Measurements from ENCODE around the gene OSBPL5.
A peak's percentile ranks its signal among the peaks of the same experiment; 100 is the strongest.

OSBPL5 gene

GRCh38 chr11:3104961-3105790 lies 59.9 kb downstream of the OSBPL5 start:
- no peak for DNase-seq (ENCODE audit: low read depth in 2 of 3, low spot score in 1 of 3)

GRCh38 chr11:3104051-3104714 lies 60.9 kb downstream of the OSBPL5 start:
- no peak for DNase-seq (ENCODE audit: low read depth in 2 of 3, low spot score in 1 of 3)

- no peak for DNase-seq (ENCODE audit: low read depth in 2 of 3, low spot score in 1 of 3)
Measured at GRCh38 chr11:3103076-3103475, 62.0 kb downstream of the OSBPL5 start.

GRCh38 chr11:3102641-3102921 lies 62.5 kb downstream of the OSBPL5 start:
- DNase-seq (ENCODE audit: low read depth in 2 of 3, low spot score in 1 of 3): no peak

GRCh38 chr11:3101921-3102640 lies 63.0 kb downstream of the OSBPL5 start:
- no peak for DNase-seq (ENCODE audit: low read depth in 2 of 3, low spot score in 1 of 3)

- no peak for DNase-seq (ENCODE audit: low read depth in 2 of 3, low spot score in 1 of 3)
Measured at GRCh38 chr11:3099178-3099577, 65.9 kb downstream of the OSBPL5 start.

- no peak for DNase-seq (ENCODE audit: low read depth in 2 of 3, low spot score in 1 of 3)
Measured at GRCh38 chr11:3096909-3097530, 68.1 kb downstream of the OSBPL5 start.

- DNase-seq (ENCODE audit: low read depth in 2 of 3, low spot score in 1 of 3): no peak
Measured at GRCh38 chr11:3095712-3096361, 69.3 kb downstream of the OSBPL5 start.

GRCh38 chr11:3094223-3094824 lies 70.8 kb downstream of the OSBPL5 start:
- no peak for DNase-seq (ENCODE audit: low read depth in 2 of 3, low spot score in 1 of 3)

GRCh38 chr11:3093281-3094191 lies 71.6 kb downstream of the OSBPL5 start:
- no peak for DNase-seq (ENCODE audit: low read depth in 2 of 3, low spot score in 1 of 3)

- DNase-seq (ENCODE audit: low read depth in 2 of 3, low spot score in 1 of 3): no peak
Measured at GRCh38 chr11:3092603-3093141, 72.4 kb downstream of the OSBPL5 start.

GRCh38 chr11:3091846-3092602 lies 73.1 kb downstream of the OSBPL5 start:
- peak; percentile 28 to 61 (median 55) for DNase-seq (ENCODE audit: low read depth in 2 of 3, low spot score in 1 of 3)

GRCh38 chr11:3091081-3091845 lies 73.8 kb downstream of the OSBPL5 start:
- no peak for DNase-seq (ENCODE audit: low read depth in 2 of 3, low spot score in 1 of 3)

- DNase-seq (ENCODE audit: low read depth in 2 of 3, low spot score in 1 of 3): no peak
Measured at GRCh38 chr11:3090096-3090901, 74.8 kb downstream of the OSBPL5 start.

GRCh38 chr11:3089236-3090061 lies 75.7 kb downstream of the OSBPL5 start:
- no peak for DNase-seq (ENCODE audit: low read depth in 2 of 3, low spot score in 1 of 3)

- no peak for DNase-seq (ENCODE audit: low read depth in 2 of 3, low spot score in 1 of 3)
Measured at GRCh38 chr11:3088806-3089205, 76.3 kb downstream of the OSBPL5 start.
